HG03378 (cell line): ENCODE results near the gene PRLR.
"Not testable (repeated sequence)": the region's sequence is repeated elsewhere in the genome, so short reads cannot be mapped to it uniquely, and the experiment has no call there.

Experiments used
- ATAC-seq: cut with Tn5 transposase; IDR thresholded peaks from one replicate; pipeline ENCODE4 v1.9.1; 2021; ENCODE audit warnings: mild to moderate bottlenecking, moderate library complexity; ENCODE audit not compliant: unreplicated experiment

Gene PRLR

DNA sequence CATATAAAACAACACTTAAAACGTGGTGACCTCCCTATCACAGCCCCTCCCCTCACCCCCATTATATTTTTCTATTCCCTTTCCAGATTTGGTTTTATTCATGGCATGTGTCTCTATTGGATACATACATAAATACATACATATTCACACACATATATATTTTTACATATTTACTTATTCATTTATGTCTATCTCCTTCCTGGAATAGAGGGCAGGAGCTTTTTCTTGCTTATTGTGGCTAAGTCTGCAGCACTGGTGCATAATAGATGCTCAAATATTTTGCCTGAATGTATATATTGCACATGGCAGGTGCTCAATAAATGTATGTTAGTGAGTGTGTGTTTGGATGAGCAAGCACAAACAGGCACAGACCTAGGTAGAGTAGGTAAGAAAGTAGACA lies 185.0 kb downstream of the PRLR start:
- ATAC-seq: no peak

- no peak for ATAC-seq
Observed at GRCh38 chr5:35044649-35045048, 185.6 kb downstream of the PRLR start.

DNA sequence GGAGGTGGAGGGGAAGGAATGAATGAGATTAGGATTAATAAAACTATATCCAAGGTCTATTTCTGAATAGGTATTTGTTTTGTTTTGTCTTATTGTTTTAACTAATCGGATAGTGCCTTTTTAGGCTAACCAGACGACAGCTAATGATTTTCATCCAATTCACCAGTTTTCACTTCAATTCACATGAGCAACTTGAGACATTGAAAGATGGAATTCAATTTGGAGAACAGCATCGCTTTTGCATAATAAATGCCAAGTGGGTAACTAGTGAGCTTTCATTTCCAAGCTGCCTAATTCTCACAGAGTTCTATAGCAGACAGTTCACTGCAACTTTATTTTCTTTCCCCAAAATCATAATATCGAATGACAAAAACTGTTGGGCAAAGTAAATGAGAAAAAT lies 187.5 kb downstream of the PRLR start:
- ATAC-seq: no peak

DNA sequence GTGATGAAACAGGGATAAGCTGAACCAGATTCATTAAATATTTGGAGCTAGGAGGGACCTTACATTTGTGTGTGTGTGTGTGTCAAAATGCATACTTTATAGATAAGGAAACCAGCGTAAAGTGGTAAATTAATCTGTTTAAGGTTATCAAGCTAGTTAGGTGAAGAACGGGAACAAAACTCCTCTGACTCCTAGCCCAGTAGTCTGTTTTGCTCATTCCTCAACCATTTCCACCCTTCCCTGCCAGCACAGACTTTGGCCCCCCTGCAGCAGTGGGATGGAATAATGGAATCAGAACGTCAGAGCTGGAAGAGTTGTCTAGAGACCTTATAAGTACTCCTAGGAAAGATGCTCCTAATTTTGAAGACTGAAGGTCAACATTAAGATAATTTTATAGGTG lies 189.0 kb downstream of the PRLR start:
- no peak for ATAC-seq

- ATAC-seq: no peak
Observed at GRCh38 chr5:35038891-35039290, 191.4 kb downstream of the PRLR start.

GRCh38 chr5:35036536-35036935 lies 193.8 kb downstream of the PRLR start:
- no peak for ATAC-seq

- ATAC-seq: not testable (repeated sequence)
Observed at GRCh38 chr5:35035929-35036328, 194.4 kb downstream of the PRLR start.

DNA sequence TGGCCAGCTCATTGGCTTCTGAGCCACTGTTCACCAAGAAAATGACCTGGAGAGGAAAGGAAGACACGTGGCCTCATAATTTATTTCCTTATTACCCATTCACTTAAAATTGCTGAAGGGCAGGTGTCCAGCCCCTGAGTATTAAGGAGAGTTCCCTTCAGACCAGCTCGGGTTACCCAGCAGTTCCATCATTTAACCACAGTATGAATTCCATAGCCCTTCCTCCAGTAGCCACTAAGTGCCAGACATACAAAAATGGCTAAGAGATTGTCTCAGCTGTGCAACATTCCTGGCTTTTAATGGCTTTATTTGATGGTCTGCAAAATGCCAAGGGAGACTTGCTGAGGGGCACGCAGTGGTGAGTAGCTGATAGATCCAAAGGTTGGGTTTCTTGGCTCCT lies 195.0 kb downstream of the PRLR start:
- ATAC-seq: no peak

- ATAC-seq: no peak
Observed at GRCh38 chr5:35032356-35032755, 197.9 kb downstream of the PRLR start.

DNA sequence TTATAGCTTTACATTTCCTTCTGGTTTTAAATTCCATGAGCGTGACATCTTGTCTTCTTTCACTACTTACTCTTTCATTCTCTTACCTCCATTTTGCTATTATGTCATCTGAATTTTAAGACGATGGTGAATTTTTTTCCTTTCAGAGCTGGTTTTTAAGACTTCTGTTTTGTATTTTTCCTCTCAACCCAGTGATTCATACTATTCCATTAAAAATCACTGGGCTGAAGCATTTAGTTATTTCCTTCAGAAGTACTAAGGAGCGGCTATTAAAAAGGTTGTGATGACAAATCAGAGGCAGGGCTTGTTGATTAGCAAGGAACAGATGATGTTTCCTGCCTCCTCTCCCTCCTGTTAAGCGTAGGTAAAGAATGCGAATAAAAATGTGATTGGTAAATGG lies 199.0 kb downstream of the PRLR start:
- no peak for ATAC-seq

- ATAC-seq: no peak
Observed at GRCh38 chr5:35030426-35031100, 199.7 kb downstream of the PRLR start.

- ATAC-seq: no peak
Observed at GRCh38 chr5:35029333-35029732, 201.0 kb downstream of the PRLR start.

DNA sequence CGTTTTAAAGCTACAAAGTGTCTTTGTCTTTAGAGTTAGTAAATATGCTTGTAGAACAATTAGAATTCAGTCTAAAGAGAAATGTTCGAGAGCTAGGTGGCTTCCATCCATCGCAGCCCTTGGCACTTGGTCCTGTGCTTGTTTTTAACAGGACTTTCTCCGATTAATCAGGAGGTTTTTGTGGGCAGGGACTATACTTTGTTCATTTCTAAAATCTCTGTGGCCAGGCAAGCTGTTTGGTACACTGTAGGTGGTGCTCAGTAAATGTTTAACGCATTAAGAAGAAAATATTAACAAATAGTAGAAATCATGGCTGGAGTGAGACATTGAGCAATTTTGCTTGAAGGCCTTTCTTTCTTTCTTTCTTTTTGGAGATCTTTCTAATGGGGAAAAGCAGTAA lies 203.3 kb downstream of the PRLR start:
- no peak for ATAC-seq

- no peak for ATAC-seq
Observed at GRCh38 chr5:35026280-35026840, 203.9 kb downstream of the PRLR start.

DNA sequence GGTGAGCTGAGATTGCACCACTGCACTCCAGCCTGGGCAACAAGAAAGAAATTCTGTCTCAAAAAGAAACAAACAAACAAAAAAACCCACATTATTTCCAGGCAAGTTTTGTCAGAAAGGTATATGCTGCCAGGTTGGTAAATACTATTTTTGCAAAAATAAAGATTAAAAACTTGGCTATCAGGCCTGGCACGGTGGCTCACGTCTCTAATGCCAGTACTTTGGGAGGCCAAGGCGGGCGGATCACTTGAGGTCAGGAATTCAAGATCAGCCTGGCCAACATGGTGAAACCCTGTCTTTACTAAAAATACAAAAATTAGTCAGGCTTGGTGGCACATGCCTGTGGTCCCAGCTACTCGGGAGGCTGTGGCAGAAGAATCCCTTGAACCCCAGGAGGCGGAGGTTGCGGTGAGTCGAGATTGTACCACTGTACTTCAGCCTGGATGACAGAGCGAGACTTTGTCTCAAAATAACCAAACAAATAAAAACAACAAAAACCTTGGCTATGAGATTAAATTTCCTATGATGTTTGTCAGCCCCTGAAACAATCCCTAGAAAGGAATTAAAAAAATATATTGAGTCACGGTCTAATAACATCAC lies 205.3 kb downstream of the PRLR start:
- no peak for ATAC-seq

GRCh38 chr5:35023391-35024178 lies 206.7 kb downstream of the PRLR start:
- ATAC-seq: no peak

- ATAC-seq: peak; percentile 81
Observed at GRCh38 chr5:35016174-35017051, 213.9 kb downstream of the PRLR start.

- no peak for ATAC-seq
Observed at GRCh38 chr5:35015063-35015462, 215.2 kb downstream of the PRLR start.

GRCh38 chr5:35012796-35013195 lies 217.5 kb downstream of the PRLR start:
- ATAC-seq: no peak

GRCh38 chr5:35012365-35012764 lies 217.9 kb downstream of the PRLR start:
- ATAC-seq: no peak

GRCh38 chr5:35010676-35011075 lies 219.6 kb downstream of the PRLR start:
- no peak for ATAC-seq
